GM10266 (cell line): ENCODE data around the gene LRRFIP1.
"Not testable (repeated sequence)": the region's sequence is repeated elsewhere in the genome, so short reads cannot be mapped to it uniquely, and the experiment has no call there.

Source experiments
- DNase-seq: peaks from one replicate; pipeline ENCODE4 v3.0.0; 2012; ENCODE audit errors: extremely low spot score
- TF ChIP-seq, protein P1 (sequence below): IDR thresholded peaks from 2 replicates; pipeline ENCODE4 v1.5.1; 2012; ENCODE audit warnings: mild to moderate bottlenecking, low read depth; ENCODE audit not compliant: control insufficient read depth, insufficient read depth; ENCODE audit errors: missing control alignments

The LRRFIP1 gene

GRCh38 chr2:237754626-237755248, 127.3 kb downstream of the LRRFIP1 start:
- DNase-seq, result no peak
- TF ChIP-seq, protein P1, sequence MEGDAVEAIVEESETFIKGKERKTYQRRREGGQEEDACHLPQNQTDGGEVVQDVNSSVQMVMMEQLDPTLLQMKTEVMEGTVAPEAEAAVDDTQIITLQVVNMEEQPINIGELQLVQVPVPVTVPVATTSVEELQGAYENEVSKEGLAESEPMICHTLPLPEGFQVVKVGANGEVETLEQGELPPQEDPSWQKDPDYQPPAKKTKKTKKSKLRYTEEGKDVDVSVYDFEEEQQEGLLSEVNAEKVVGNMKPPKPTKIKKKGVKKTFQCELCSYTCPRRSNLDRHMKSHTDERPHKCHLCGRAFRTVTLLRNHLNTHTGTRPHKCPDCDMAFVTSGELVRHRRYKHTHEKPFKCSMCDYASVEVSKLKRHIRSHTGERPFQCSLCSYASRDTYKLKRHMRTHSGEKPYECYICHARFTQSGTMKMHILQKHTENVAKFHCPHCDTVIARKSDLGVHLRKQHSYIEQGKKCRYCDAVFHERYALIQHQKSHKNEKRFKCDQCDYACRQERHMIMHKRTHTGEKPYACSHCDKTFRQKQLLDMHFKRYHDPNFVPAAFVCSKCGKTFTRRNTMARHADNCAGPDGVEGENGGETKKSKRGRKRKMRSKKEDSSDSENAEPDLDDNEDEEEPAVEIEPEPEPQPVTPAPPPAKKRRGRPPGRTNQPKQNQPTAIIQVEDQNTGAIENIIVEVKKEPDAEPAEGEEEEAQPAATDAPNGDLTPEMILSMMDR, result no peak

DNA sequence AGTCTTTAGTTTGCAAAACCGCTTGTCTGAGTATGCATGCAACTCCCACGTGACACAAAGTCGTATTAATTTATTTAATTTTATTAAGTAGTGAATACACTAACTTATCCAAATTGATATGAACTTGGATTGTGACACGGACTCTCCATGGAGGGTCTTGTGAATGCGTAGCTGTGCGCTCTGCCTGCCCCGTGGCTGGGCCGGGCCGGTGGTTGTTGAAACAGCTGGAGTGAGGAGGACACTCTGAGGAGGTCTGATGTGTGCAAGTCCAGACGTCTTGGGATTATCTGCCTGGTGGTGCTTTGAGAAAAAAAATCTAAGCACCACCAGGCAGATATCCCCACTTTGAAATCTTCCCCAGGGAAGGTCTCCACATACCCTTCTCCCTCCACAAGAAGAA, 130.2 kb downstream of the LRRFIP1 start:
- no peak for DNase-seq
- TF ChIP-seq, protein P1, result no peak

GRCh38 chr2:237758185-237758584, 130.8 kb downstream of the LRRFIP1 start:
- DNase-seq, result no peak
- TF ChIP-seq, protein P1, result no peak

GRCh38 chr2:237759176-237759575, 131.8 kb downstream of the LRRFIP1 start:
- no peak for DNase-seq
- TF ChIP-seq, protein P1, result no peak

DNA sequence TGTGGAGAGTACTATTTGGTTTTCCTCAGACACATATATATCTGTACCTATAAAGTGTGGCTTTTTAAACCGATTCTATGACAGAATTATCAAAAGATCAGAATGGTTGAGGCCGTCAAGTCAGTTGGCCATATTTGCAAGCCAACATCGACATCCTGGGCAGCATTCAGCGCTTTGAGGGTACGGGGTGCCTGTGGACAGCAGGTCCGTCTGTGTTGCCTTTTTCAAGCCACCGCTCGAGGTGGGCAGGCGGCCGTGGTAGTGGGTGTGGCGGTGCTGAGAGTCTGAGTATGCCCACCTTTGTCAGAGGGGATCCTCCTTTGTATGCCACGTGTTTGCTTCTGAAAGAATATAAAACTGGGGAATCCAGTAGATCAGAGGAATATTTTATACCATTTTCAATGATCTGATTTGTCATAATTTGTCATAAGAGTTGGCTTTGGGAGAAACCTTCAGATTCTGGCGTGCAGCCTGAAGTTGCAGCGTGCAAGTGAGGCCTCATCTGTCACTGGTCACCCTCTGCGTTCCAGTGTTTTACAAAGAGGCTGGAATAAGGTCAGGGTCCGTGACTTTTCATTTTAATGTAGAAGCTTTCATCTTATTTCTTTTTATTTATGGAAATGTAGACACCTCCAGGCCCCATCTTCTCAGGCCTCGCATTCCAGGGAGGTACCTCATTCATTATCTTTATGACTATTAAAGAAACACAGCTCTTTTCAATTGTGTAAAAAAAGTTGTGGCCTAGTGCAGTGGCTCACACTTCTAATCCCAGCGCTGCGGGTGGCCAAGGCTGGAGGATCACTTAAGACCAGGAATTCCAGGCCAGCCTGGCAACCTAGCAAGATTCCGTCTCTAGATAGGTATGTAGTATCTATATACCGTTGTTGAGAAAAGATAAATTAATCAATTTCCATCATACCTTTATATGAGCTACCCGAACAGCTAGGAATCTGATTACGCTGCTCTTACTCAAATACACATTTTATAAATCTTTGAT, 133.4 kb downstream of the LRRFIP1 start:
- no peak for DNase-seq
- TF ChIP-seq, protein P1, result no peak

- not testable (repeated sequence) for DNase-seq
Observed at GRCh38 chr2:237762291-237763182, 135.2 kb downstream of the LRRFIP1 start.

DNA sequence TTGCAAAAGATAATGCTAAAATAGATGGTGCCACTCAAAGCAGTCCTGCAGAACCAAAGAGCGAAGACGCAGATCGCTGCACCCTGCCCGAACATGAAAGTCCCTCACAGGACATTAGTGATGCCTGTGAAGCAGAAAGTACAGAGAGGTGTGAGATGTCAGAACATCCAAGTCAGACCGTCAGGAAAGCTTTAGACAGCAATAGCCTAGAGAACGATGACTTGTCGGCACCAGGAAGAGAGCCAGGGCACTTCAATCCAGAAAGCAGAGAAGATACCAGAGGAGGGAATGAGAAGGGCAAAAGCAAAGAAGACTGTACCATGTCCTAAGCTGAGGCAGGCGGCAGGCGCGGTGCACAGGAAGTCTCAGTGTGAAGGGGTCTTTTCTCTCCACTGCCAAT, 136.4 kb downstream of the LRRFIP1 start:
- no peak for DNase-seq
- TF ChIP-seq, protein P1, result no peak

GRCh38 chr2:237765122-237765521, 137.7 kb downstream of the LRRFIP1 start:
- not testable (repeated sequence) for DNase-seq
